ENCODE data around the gene PPAN.

PPAN gene

GRCh38 chr19:10141973-10142372 lies 35.8 kb downstream of the PPAN start:
- DNase-seq: no peak

DNA sequence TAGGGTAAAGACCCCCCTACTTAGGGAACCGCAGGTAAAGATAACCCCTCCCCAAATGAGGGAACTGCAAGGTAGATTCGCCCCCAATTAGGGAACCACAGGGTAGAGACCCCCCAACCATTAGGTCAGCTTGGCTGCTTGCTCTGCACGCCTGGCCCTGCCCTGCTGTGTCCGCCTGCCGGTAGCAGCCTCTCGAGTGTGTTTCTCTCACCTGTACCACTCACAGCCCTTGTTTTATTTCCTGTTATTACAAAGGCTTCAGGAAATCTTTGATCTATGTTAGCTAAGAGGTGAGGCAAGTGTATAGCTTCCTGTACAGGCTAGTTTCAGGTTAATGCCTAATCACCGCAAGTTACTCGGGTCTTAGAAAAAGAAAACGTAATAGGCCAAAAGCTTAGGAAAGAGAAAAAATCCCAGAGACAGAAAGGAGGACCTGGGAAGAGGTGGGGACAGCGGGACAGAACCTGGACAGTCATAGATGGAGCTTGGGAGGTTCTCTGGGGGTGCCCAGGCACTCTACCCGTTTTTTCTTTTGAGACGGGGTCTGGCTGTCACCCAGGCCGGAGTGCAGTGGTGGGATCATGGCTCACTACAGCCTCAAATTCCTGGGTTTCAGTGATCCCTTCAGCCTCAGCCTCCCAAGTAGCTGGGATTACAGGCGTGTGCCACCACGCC lies 36.7 kb downstream of the PPAN start:
- DNase-seq: no peak

DNA sequence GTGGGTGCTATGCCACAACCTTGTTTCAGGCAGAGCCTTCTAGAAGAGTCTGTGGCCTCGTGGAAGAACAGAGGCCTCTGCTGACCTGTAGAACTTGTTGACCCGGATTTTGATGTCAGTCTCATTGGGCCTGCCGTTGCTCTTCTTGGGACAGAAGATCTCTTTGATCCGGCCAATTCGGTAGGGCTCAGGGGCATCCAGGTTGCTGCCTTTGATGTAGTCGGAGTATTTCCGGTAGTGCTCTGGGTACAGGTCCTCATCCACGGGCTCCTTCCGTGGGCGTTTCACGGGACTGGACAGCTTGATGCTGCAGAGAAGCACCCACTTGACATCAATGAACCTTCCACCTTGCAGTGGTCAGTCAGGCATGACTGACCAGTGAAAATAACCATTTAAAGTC lies 37.5 kb downstream of the PPAN start:
- DNase-seq: no peak

- peak; percentile 49 to 79 for DNase-seq
Measured at GRCh38 chr19:10144361-10144760, 38.2 kb downstream of the PPAN start.

DNA sequence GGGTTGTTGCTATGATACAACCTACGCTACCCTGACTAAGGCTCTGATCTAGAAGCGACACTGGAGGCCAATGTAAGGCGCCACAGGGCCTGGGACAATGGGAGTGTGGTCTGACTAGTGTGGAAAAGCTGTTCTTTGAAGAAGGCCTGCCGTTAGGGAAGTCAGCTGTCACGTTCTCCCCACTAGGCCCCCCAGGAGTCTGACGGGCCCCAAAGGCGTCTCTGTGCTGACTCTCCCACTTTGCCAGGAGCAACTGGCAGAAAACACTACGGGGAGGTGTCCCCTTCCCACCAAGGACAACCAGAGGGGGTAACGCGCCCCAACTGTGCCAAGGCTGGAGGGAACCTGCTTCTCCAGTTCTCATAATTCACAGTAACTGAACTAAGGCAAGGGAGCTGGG lies 38.9 kb downstream of the PPAN start:
- DNase-seq: no peak

DNA sequence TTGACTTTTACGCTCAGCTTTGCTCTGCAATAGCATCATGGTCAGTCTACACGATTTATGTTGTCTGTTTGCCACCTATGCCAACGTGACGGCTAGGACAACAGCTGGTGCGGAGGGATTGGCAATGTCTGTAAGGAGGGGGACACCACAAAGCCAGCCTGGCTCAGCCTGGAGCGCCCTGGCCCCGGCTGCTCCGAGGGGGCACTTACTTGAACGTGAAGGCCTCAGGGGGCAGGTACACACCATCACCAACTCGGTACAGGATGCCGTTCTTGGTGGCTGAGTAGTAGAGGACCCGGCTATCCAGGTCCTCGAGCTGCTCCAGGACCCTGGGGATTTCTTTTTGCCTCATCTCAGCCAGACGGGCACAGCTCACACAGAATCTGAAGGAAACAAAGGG lies 40.0 kb downstream of the PPAN start:
- no peak for DNase-seq

- no peak for DNase-seq
Measured at GRCh38 chr19:10149427-10149826, 43.3 kb downstream of the PPAN start.

GRCh38 chr19:10151521-10151920 lies 45.4 kb downstream of the PPAN start:
- DNase-seq: no peak

DNA sequence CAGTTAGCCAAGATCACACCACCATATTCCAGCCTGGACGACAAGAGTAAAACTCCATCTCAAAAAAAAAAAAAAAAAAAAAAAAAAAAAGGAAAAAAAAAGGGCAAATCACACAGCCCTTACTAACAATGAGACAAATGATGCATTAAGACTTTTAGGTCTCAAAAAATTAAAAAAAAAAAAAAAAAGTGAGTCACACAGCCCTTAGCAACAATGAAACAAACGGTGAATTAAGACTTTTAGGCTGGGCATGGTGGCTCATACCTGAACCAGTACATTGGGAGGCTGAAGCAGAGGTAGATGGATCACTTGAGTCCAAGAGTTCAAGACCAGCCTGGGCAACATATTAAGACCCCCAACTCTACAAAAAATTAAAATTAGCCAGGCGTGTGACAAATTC lies 45.9 kb downstream of the PPAN start:
- DNase-seq: no peak

DNA sequence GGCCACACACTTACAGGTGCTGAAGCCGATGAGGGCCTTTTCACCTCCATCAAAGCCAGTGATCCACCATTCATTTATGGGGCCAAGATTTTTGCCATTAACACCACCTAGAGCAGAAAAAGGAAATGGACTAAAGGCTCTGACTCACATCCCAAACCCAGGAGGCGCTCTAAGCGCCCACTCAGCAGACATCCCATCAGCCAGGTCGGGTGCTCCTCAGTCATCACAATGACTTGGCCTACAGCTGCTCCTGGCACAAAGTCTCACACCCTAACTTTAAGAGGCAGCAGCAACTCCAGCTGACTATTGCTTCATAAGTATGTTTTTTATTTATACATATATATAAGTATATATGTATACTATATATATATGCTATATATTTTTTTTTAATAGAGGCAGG lies 49.7 kb downstream of the PPAN start:
- DNase-seq: peak; percentile 7 to 41

DNA sequence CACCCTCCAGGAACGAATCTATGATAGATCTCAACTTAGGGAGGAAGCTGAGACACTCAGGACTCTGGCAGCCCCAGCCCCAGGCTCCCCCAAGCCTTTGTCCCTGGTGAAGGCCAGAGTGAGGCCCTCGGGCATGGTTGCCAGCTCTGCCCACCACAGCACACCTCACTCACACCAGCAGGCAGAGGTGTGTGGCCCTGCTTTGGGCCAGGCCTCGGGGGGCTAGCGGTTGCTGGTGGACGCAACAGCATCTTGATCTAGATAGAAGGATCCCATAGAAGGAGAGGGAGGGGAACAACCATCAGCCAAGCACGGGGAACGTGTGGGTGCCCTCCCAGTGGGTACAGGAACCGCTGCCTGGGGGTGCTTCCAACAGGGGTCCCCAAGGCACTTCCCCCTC lies 51.9 kb downstream of the PPAN start:
- DNase-seq: no peak

GRCh38 chr19:10158485-10158884 lies 52.3 kb downstream of the PPAN start:
- no peak for DNase-seq

DNA sequence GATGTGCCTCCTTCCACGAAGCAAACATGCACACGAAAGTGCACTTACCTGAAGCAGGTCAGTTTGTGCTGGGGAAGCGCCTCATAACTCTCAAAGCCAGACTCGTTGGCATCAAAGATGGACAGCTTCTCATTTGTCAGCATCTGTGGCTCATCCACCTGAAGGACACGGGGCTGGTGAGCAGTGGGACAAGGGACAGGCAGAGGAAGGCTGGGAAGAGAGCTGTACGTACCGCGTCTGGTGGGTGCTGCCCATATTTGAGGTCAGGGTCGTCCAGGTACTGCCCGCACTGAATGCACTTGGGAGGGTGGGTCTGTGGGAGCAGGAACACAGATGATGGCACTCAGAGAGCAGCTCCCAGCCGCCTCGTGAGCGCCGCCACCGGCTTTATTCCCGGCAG lies 53.4 kb downstream of the PPAN start:
- no peak for DNase-seq

Data from inflammatory macrophage treated with lipopolysaccharide for 1 hour (primary cell).